ENCODE measurements around the gene VPS35. TPM values are rescaled to one million over a fixed set of nuclear protein-coding genes. Genes with fewer than 3 reads are reported as not detected.
A peak's percentile ranks its signal among the peaks of the same experiment; 100 is the strongest.
"Not testable (repeated sequence)": the region's sequence is repeated elsewhere in the genome, so short reads cannot be mapped to it uniquely, and the experiment has no call there.

VPS35 gene
- total RNA-seq, 2 donors from 2014 or later: 43.3 to 60.5 TPM

DNA sequence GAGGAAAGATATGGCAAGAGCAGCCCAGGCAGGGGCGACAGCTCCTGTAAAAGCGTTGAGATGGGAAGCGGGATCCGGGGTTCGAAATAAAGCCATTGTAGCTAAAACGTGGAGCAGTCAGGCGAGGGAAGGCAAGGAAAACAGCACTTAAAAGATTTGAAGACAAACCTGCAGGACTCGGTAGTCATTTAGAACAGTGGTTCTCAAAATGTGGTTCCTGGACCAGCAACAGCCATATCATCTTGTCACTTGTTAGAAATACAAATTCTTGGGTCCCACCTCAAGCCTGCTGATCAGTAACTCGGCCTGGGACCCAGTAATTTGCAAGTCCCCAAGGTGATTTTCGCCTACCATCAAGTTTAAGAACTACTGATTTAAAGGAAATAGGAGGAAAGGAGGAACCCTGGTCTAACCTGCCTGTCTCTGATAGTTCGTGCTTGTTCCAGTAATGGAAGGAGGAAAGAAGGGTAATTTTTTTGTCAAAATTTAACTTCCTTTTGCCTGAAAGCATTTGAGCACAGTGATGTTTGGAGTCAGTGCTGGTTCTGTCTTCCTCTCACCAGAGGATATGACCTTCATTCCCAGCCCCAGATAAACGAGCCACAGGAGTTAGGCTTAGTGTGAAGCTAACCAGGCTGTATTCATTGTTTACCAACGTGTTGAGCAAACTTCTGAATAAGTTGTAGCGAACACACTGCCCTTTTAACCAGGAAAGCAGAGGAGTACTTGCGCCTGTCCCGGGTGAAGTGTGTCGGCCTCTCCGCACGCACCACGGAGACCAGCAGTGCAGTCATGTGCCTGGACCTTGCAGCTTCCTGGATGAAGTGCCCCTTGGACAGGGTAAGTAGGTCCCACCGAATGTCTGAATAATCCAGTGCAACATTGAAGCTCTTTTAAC lies 1.6 kb upstream of the VPS35 start:
- Histone ChIP-seq H3K27me3 (no peaks in the 10 kb centered on the region), H3K27ac (peak overlapping the region; percentile 91 to 94), H3K36me3 (no peaks in the 10 kb centered on the region), H3K4me3 (peak overlapping the region; percentile 73 to 83), H3K4me1 (peaks cover 0 to 41% of the 10 kb centered on the region in 2 donors), H3K9me3 (no peaks in the 10 kb centered on the region)
- DNase-seq (ENCODE audit: low spot score): no peak
- TF ChIP-seq, protein P1, sequence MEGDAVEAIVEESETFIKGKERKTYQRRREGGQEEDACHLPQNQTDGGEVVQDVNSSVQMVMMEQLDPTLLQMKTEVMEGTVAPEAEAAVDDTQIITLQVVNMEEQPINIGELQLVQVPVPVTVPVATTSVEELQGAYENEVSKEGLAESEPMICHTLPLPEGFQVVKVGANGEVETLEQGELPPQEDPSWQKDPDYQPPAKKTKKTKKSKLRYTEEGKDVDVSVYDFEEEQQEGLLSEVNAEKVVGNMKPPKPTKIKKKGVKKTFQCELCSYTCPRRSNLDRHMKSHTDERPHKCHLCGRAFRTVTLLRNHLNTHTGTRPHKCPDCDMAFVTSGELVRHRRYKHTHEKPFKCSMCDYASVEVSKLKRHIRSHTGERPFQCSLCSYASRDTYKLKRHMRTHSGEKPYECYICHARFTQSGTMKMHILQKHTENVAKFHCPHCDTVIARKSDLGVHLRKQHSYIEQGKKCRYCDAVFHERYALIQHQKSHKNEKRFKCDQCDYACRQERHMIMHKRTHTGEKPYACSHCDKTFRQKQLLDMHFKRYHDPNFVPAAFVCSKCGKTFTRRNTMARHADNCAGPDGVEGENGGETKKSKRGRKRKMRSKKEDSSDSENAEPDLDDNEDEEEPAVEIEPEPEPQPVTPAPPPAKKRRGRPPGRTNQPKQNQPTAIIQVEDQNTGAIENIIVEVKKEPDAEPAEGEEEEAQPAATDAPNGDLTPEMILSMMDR (IDR thresholded peaks at IDR 0.05): peak in 1 of 2 donors; percentile 2

DNA sequence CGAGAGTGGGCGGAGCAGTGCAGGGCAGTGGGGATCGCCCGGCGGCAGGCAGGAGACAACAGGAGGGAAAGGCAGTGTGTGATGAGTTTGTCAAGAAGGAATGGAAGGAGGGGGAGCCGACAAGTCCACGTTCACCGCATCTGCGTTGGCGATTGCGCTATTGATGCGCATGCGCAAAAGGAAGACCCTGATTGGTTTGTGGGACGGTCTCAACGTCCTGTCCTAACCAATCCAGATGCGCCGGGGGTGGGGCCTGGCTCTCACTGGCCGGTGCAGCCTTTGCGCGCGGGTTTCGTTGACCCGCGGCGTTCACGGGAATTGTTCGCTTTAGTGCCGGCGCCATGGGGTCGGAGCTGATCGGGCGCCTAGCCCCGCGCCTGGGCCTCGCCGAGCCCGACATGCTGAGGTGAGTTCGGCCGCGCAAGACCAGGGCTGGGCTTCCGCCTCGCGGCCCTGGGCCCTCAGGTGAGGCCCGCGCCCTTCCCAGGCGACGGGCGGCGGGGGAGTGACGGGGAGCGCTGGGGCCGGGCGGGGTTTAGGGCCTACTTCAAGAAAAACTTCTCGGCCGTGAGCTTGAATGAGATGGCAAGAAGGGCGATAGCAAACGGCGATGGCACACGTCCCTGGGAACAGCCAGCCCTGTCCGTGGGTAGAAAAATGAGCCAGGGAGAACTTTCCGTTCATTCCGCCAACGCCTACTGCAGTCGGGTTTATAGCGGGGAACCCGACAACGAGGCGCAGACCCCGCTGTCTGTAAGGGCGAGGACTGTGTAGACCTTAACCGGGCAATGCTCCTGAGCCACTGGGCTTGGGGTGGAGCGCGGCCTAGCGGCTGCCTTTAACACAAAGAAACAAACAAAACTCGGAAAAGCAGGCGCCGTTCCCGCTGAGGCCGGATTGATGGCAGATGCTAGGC lies 645 bp upstream of the VPS35 start, which contains the start of gene ORC6:
Gene ORC6, plus strand, starts transcription at position 295 of the 916 bp plus-strand sequence. Its CDS starts 47 bp downstream, at position 342.
- Histone ChIP-seq H3K4me1 (peaks cover 0 to 41% of the 10 kb centered on the region in 2 donors), H3K9me3 (no peaks in the 10 kb centered on the region)

DNA sequence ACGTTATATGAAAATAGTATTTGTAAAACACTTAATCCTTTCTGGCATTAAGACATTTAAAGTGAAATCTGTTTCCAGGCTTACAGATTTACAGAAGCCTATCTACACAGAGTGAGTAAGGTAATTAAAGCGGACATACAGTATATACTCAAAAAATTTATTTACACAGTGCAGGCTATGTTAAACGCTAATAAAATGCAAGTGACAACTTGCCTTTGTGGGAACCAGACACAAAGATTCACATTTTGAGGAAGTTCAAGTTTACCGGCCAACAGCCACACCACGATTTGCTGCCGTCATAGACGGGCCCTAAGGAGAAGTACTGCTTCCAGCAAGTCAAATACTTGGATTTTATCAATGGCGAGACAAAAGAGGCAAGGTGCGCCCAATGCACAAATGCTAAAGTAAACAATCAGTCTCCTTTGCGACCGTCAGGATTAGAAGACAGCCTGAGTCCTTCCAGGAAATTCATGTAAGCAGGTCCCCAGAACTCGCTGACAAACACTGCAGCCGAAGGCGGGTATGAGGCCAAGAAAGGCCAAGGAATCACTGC lies 801 bp downstream of the VPS35 start:
- Histone ChIP-seq H3K27me3 (no peaks in the 10 kb centered on the region), H3K4me3 (peak overlapping the region; percentile 73 to 83), H3K4me1 (peaks cover 0 to 44% of the 10 kb centered on the region in 2 donors), H3K27ac (peak overlapping the region; percentile 91 to 94), H3K9me3 (no peaks in the 10 kb centered on the region), H3K36me3 (no peaks in the 10 kb centered on the region)
- DNase-seq (ENCODE audit: low spot score): no peak
- TF ChIP-seq, protein P1 (IDR thresholded peaks at IDR 0.05): no peak

More for the DNA sequence above, 645 bp upstream of the VPS35 start, which contains the start of gene ORC6:
- DNase-seq (ENCODE audit: low spot score): peak; percentile 99
- H3K27ac ChIP-seq: peak within 1 kb of the TSS; percentile 91 to 94
- TF ChIP-seq, protein P1 (IDR thresholded peaks at IDR 0.05): peak in 1 of 2 donors; percentile 39
- H3K4me3 ChIP-seq: peak within 1 kb of the TSS; percentile 73 to 83
- no peaks in the 10 kb centered on the region for H3K27me3 ChIP-seq
- H3K36me3 ChIP-seq: no peaks in the 10 kb centered on the region

DNA sequence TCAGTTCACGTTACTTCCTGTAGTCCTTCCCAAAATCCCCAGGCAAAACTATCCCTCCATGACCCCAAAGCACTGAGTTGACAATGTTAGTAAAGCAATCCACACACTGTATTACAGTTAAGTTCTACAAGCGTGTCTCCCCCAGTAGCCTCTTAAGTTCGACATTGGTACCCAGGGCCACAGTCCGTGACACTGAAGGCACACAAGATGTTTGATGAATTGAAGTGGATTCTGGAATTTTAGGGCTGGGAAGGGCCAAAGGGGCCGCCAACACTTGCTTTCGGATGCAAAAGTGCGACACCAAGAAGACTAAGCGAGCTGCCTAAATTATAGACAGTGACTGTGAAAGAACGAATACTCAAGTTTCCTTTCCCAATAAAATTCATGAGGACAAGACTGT lies 1.5 kb downstream of the VPS35 start:
- TF ChIP-seq, protein P1 (IDR thresholded peaks at IDR 0.05): no peak
- Histone ChIP-seq H3K4me1 (peaks cover 0 to 44% of the 10 kb centered on the region in 2 donors), H3K27ac (no peak overlapping the region), H3K4me3 (no peak overlapping the region), H3K36me3 (no peaks in the 10 kb centered on the region), H3K27me3 (no peaks in the 10 kb centered on the region), H3K9me3 (no peaks in the 10 kb centered on the region)
- no peak for DNase-seq (ENCODE audit: low spot score)

DNA sequence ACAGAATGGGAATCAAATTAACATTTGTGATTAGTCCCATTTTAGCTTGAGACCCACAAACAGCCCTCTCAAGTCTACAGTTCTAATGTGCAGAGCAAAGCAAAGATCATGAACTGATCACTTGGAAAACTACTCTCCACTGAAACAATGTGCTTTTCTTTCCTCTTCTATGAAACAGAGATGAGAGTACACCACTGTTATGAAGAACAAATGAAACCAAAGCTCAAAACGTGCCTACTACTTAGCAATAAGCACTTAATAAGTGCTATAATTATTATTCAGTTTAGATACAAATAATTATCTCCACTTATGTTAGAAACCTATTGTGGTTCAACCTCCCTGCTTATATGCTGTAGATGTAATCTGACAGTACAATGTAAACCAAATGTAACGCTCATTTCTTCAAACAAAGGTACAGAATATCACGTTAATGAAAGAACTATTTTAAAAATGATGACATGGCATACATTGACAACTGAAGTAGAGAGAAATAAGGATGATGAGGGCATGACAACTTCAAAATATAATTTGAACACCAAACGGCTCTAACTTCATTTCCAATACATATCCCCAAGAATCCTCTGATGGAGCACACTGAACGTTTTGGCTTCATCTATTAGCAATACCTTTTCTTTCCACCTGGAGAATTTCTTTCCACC lies 2.0 kb downstream of the VPS35 start:
- no peak overlapping the region for H3K4me3 ChIP-seq
- H3K36me3 ChIP-seq: no peaks in the 10 kb centered on the region
- H3K4me1 ChIP-seq: peaks cover 0 to 44% of the 10 kb centered on the region in 2 donors

DNA sequence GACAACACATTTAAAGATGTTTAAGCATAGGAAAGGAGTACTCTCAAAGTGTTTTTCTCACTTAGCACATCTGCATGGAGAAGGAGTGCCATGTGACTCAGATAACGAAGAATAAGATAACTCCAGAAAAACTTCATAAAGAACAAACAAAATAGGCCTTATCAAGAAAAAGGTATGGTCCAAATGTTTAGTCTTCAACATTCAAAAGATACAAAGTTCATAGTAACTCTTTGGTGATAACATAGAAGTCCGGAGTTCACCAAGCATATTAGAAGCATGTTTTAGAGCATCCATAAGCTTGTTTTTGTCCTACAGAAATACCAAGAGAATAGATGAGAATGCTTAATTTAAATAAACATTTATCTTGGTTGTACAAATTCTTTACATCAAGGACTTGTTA lies 7.1 kb downstream of the VPS35 start:
- H3K27ac ChIP-seq; H3K9me3 ChIP-seq; H3K4me1 ChIP-seq; H3K27me3 ChIP-seq; H3K4me3 ChIP-seq; DNase-seq (ENCODE audit: low spot score): not testable (repeated sequence)
- peaks cover 33% of the 10 kb centered on the region for H3K36me3 ChIP-seq

More for the DNA sequence above, 2.0 kb downstream of the VPS35 start:
- H3K27ac ChIP-seq: no peak overlapping the region
- H3K9me3 ChIP-seq: no peaks in the 10 kb centered on the region
- TF ChIP-seq, protein P1 (IDR thresholded peaks at IDR 0.05): no peak
- H3K27me3 ChIP-seq: no peaks in the 10 kb centered on the region
- no peak for DNase-seq (ENCODE audit: low spot score)

DNA sequence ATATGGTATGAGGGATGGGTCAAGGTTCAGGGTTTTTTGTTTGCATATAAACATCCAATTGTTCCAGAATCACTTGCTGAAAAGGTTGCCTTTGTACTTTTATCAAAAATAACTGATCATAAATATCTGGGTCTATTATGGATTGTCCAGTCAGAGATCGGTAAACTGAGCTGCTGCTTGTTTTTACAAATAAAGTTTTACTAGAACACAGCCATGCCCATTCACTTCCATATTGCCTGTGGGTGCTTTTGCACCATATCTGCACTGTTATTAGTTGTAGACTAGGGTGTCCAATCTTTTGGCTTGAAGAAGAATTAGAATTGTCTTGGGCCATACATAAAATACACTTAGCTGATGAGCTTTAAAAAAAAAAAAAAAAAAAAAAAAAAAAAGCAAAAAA lies 11.0 kb downstream of the VPS35 start:
- DNase-seq (ENCODE audit: low spot score); H3K27ac ChIP-seq: not testable (repeated sequence)
- peaks cover 45% of the 10 kb centered on the region for H3K36me3 ChIP-seq

More for the DNA sequence above, 11.0 kb downstream of the VPS35 start:
- not testable (repeated sequence) for H3K27me3 ChIP-seq, H3K4me3 ChIP-seq, H3K4me1 ChIP-seq, H3K9me3 ChIP-seq
